ENCODE measurements around the gene CAMTA2. TPM values are rescaled to one million over a fixed set of nuclear protein-coding genes. Genes with fewer than 3 reads are reported as not detected.

The CAMTA2 gene
- total and polyA plus RNA-seq, 9 of the 15 experiments (the other 6 are each of a cell fraction or from before 2014, with no cell fraction given): 0.24 to 25.1 (median 6.3) TPM

DNA sequence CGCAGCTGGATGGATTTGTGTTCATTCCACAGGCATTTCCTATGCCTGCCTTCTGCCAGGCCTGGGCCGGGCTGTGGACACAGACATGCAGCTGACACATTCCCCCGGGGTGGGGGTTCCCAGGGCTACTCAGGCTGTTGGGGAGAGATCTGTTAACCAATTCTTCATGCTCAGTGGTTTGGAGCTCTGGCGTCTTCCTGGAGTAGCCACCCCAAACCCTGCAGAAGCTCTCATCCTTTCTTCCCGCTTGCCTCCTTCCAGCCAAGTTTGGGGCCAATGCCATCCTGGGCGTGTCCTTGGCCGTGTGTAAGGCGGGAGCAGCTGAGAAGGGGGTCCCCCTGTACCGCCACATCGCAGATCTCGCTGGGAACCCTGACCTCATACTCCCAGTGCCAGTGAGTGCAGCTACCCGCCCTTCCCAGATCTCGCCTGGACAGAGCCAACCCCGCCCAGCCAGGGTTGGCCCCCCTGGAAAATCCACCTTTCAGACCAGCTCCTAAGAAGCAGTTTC is 34.0 kb downstream of the CAMTA2 start:
- no peak for FAIRE-seq
- BruUV-seq (replicated peaks): no TSS peak
- TF ChIP-seq HBP1 (CRISPR knock-in tag; IDR thresholded peaks at IDR 0.05): no peak
- no peak for TF ChIP-seq GTF2A2 (tag; IDR thresholded peaks at IDR 0.05)
- TF ChIP-seq ZNF146 (CRISPR knock-in tag; IDR thresholded peaks at IDR 0.05; ENCODE audit: unreplicated experiment): no peak
- TF ChIP-seq UBTF (IDR thresholded peaks at IDR 0.05; ENCODE audit: borderline replicate concordance in 1 of 2, low read depth in 2 of 2, low read length in 2 of 2): no peak
- no peak for TF ChIP-seq PTBP1 (IDR thresholded peaks at IDR 0.05; ENCODE audit: low read depth, low read length)
- TF ChIP-seq ZBED1 (IDR thresholded peaks at IDR 0.05): no peak
- TF ChIP-seq, protein P1, sequence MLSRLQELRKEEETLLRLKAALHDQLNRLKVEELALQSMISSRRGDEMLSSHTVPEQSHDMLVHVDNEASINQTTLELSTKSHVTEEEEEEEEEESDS (CRISPR knock-in tag; IDR thresholded peaks at IDR 0.05): no peak
- TF ChIP-seq, protein P2, sequence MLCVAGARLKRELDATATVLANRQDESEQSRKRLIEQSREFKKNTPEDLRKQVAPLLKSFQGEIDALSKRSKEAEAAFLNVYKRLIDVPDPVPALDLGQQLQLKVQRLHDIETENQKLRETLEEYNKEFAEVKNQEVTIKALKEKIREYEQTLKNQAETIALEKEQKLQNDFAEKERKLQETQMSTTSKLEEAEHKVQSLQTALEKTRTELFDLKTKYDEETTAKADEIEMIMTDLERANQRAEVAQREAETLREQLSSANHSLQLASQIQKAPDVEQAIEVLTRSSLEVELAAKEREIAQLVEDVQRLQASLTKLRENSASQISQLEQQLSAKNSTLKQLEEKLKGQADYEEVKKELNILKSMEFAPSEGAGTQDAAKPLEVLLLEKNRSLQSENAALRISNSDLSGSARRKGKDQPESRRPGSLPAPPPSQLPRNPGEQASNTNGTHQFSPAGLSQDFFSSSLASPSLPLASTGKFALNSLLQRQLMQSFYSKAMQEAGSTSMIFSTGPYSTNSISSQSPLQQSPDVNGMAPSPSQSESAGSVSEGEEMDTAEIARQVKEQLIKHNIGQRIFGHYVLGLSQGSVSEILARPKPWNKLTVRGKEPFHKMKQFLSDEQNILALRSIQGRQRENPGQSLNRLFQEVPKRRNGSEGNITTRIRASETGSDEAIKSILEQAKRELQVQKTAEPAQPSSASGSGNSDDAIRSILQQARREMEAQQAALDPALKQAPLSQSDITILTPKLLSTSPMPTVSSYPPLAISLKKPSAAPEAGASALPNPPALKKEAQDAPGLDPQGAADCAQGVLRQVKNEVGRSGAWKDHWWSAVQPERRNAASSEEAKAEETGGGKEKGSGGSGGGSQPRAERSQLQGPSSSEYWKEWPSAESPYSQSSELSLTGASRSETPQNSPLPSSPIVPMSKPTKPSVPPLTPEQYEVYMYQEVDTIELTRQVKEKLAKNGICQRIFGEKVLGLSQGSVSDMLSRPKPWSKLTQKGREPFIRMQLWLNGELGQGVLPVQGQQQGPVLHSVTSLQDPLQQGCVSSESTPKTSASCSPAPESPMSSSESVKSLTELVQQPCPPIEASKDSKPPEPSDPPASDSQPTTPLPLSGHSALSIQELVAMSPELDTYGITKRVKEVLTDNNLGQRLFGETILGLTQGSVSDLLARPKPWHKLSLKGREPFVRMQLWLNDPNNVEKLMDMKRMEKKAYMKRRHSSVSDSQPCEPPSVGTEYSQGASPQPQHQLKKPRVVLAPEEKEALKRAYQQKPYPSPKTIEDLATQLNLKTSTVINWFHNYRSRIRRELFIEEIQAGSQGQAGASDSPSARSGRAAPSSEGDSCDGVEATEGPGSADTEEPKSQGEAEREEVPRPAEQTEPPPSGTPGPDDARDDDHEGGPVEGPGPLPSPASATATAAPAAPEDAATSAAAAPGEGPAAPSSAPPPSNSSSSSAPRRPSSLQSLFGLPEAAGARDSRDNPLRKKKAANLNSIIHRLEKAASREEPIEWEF (CRISPR knock-in tag; IDR thresholded peaks at IDR 0.05): no peak
- no peak for TF ChIP-seq FOXM1 (IDR thresholded peaks at IDR 0.05; ENCODE audit: low read depth)
- TF ChIP-seq FOXM1 (CRISPR knock-in tag; IDR thresholded peaks at IDR 0.05; ENCODE audit: low read depth): no peak
- no peak for TF ChIP-seq SIX5 (IDR thresholded peaks at IDR 0.05; ENCODE audit: borderline replicate concordance in 1 of 2, insufficient read depth in 1 of 2, low read depth in 1 of 2, low read length in 2 of 2)
- no peak for TF ChIP-seq ETV6 (IDR thresholded peaks at IDR 0.05; ENCODE audit: borderline replicate concordance in 1 of 2, low read depth in 2 of 2, low read length in 1 of 2)
- TF ChIP-seq ETV6 (CRISPR knock-in tag; IDR thresholded peaks at IDR 0.05; ENCODE audit: borderline replicate concordance): no peak

More for the DNA sequence above, 34.0 kb downstream of the CAMTA2 start:
- no peak overlapping the region for H2AFZ ChIP-seq (ENCODE audit: low read depth, low read length)
- ATAC-seq (no peak), DNase-seq (ENCODE audit: extremely low read depth in 1 of 4, low spot score in 3 of 4) (no peak)
- no peaks in the 10 kb centered on the region for H3K27me3 ChIP-seq (ENCODE audit: control insufficient read depth in 2 of 2, insufficient read depth in 2 of 2, low read length in 2 of 2)
- peaks cover 15 to 43% of the 10 kb centered on the region in 2 experiments for H3K4me1 ChIP-seq (replicated peaks in 1 of 2; ENCODE audit: control insufficient read depth in 2 of 2, insufficient read depth in 2 of 2, low read length in 2 of 2)
- peaks cover 18% of the 10 kb centered on the region for H3K79me2 ChIP-seq (ENCODE audit: control insufficient read depth, insufficient read depth, low read length)
- no peak overlapping the region for H3K4me3 ChIP-seq
- intact Hi-C loops (cut with micrococcal nuclease) (no loop called here), in situ Hi-C loops (cut with MboI) (no loop called here)
- H3K9me1 ChIP-seq (ENCODE audit: control insufficient read depth, insufficient read depth, low read length): no peaks in the 10 kb centered on the region
- CTCF ChIA-PET (ENCODE audit: low intra/inter-chr PET ratio): no interaction called here
- H3K9me3 ChIP-seq (replicated peaks; ENCODE audit: control insufficient read depth, insufficient read depth, low read depth, low read length): no peaks in the 10 kb centered on the region
- no peaks in the 10 kb centered on the region for H3K36me3 ChIP-seq (ENCODE audit: control insufficient read depth, insufficient read depth, low read length)
- POLR2A ChIA-PET: interaction anchor here (0.6 to 1.8 kb wide), 5 partner anchors 10 to 221 kb away, joined by 3 to 7 read pairs (median 3); partner anchors contain the start of genes RNF167 and SLC25A11
- 83% methylated on average over 9 of the region's 14 CpGs for WGBS (ENCODE audit: insufficient coverage, low coverage, missing lambda C conversion rate)
- H3K27ac ChIP-seq (ENCODE audit: extremely low read depth, low read depth, low read length): no peak overlapping the region
- peak overlapping the region in 1 of 2 experiments; percentile 37; a peak in 1 of 4 replicates for H3K9ac ChIP-seq (ENCODE audit: insufficient read depth in 1 of 2, low read depth in 2 of 2, low read length in 2 of 2)
- H3K4me2 ChIP-seq (ENCODE audit: insufficient read depth, low read length): no peak overlapping the region
- no peaks in the 10 kb centered on the region for H4K20me1 ChIP-seq (replicated peaks; ENCODE audit: control insufficient read depth, insufficient read depth, low read length)
